Left ventricle myocardium inferior (tissue), 1 donor: ENCODE data around the gene EPHA3. TPM values are rescaled to one million over a fixed set of nuclear protein-coding genes. Genes with fewer than 3 reads are reported as not detected.

Experiments used
- DNase-seq: peaks from one replicate; pipeline ENCODE4 v3.0.0-alpha.2; 2020
- H3K27ac ChIP-seq: fragments of 200-600 bp; replicated peaks from 2 replicates; pipeline ENCODE4 v1.8.0; 2021
- H3K27me3 ChIP-seq: fragments of 200-600 bp; 2 replicates; pipeline ENCODE4 v1.8.0; 2021; ENCODE audit warnings: low read depth
- H3K36me3 ChIP-seq: fragments of 200-600 bp; 2 replicates; pipeline ENCODE4 v1.8.0; 2021
- H3K4me1 ChIP-seq: fragments of 200-600 bp; 2 replicates; pipeline ENCODE4 v1.8.0; 2021
- H3K4me3 ChIP-seq: fragments of 200-600 bp; 2 replicates; pipeline ENCODE4 v1.8.0; 2021; ENCODE audit warnings: mild to moderate bottlenecking, moderate library complexity
- H3K9me3 ChIP-seq: fragments of 200-600 bp; replicated peaks from 2 replicates; pipeline ENCODE4 v1.8.0; 2021
- intact Hi-C: fragments of 100-400 bp; cut with micrococcal nuclease; formaldehyde crosslinking; loops from one replicate; pipeline ENCODE4 v1.11.0; 2022
- total RNA-seq: library from RNA; stranded (reverse); fragmentation: NEBNext Ultra II Directional; extraction: Animal tissue kit (Norgen Biotek cat#: 25700); gene quantifications from one replicate; pipeline ENCODE4 v1.2.1, GENCODE V29; 2021
- TF ChIP-seq, protein P1 (sequence below): fragments of 200-600 bp; IDR thresholded peaks from 2 replicates; pipeline ENCODE4 v1.8.0; 2021; ENCODE audit warnings: antibody characterized with exemption, mild to moderate bottlenecking, borderline replicate concordance
- donor health status: DM: no; HTN: yes; CAD: no; lungs with severe emphysema.

EPHA3 gene
- total RNA-seq, 1 donor from 2014 or later, result 3.5 TPM

DNA sequence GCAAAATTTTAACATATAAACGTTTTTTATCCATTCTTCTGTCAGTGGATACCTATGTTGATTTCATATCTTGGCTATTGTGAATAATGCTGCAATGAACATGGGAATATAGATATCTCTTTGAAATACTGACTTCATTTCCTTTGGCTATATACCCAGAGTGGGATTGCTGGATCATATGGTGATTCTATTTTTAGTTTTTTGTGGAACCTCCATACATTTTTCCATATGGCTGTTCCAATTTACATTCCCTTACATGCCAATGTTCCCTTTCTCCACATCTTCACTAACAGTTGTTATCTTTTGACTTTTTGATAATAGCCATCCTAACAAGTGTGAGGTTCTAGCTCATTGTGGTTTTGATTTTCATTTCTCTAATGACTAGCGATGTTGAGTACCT, 344.6 kb downstream of the EPHA3 start:
- no peaks in the 10 kb centered on the region for H3K36me3 ChIP-seq
- no peak overlapping the region for H3K4me3 ChIP-seq
- no peaks in the 10 kb centered on the region for H3K27me3 ChIP-seq
- DNase-seq, result no peak
- intact Hi-C loops, result no loop called here
- H3K9me3 ChIP-seq, result peaks cover under 1% of the 10 kb centered on the region
- no peaks in the 10 kb centered on the region for H3K4me1 ChIP-seq
- TF ChIP-seq, protein P1, sequence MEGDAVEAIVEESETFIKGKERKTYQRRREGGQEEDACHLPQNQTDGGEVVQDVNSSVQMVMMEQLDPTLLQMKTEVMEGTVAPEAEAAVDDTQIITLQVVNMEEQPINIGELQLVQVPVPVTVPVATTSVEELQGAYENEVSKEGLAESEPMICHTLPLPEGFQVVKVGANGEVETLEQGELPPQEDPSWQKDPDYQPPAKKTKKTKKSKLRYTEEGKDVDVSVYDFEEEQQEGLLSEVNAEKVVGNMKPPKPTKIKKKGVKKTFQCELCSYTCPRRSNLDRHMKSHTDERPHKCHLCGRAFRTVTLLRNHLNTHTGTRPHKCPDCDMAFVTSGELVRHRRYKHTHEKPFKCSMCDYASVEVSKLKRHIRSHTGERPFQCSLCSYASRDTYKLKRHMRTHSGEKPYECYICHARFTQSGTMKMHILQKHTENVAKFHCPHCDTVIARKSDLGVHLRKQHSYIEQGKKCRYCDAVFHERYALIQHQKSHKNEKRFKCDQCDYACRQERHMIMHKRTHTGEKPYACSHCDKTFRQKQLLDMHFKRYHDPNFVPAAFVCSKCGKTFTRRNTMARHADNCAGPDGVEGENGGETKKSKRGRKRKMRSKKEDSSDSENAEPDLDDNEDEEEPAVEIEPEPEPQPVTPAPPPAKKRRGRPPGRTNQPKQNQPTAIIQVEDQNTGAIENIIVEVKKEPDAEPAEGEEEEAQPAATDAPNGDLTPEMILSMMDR, result no peak
- no peak overlapping the region for H3K27ac ChIP-seq

DNA sequence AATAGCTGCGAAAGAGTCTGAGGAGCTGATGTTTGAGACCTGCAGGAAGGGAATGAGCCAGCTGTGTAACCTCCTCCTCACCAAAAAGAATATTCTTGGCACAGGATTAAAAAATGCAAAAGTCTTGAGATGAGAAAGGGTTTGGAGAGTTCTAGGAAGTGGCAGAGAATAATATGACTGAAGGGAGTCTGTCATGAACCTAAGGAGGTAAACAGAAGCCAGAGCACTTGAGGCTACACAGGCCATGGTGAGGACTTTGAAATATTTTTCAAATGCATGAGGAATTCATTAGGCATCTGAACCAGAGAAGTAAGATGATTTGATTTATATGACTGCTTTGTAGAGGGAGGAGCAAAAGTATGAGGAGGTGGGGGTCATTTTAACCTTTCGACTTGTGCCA, 347.8 kb downstream of the EPHA3 start:
- TF ChIP-seq, protein P1, result no peak
- no peaks in the 10 kb centered on the region for H3K27me3 ChIP-seq
- no peak for DNase-seq
- intact Hi-C loops, result no loop called here
- peaks cover 18% of the 10 kb centered on the region for H3K9me3 ChIP-seq
- H3K27ac ChIP-seq, result no peak overlapping the region
- H3K36me3 ChIP-seq, result no peaks in the 10 kb centered on the region
- H3K4me3 ChIP-seq, result no peak overlapping the region
- H3K4me1 ChIP-seq, result no peaks in the 10 kb centered on the region

DNA sequence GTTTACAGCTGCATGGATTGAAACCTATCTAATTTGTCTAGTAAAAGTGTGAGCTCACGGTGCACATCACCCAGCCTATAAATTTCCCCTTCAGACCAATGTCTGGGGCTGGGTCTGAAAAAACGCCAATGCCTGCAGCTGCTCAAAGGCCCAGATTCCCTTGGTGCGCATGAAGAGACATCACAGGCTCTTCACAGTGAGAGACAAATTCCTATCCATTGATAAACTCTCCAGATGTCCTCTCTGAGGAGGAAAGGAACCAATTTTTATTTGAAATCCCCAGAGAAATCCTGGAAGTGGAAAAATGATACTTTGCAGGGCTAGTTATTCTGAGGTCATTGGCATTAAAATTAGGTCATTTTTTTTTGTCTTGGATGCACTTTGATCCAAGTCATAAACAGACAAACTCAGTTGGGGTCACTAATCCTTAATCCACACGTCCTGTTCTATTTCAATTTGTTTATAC, 360.5 kb downstream of the EPHA3 start:
- H3K9me3 ChIP-seq, result no peaks in the 10 kb centered on the region
- TF ChIP-seq, protein P1, result no peak
- H3K36me3 ChIP-seq, result no peaks in the 10 kb centered on the region
- no peaks in the 10 kb centered on the region for H3K4me1 ChIP-seq
- intact Hi-C loops, result no loop called here
- H3K27me3 ChIP-seq, result no peaks in the 10 kb centered on the region
- no peak overlapping the region for H3K4me3 ChIP-seq
- no peak overlapping the region for H3K27ac ChIP-seq
- no peak for DNase-seq

DNA sequence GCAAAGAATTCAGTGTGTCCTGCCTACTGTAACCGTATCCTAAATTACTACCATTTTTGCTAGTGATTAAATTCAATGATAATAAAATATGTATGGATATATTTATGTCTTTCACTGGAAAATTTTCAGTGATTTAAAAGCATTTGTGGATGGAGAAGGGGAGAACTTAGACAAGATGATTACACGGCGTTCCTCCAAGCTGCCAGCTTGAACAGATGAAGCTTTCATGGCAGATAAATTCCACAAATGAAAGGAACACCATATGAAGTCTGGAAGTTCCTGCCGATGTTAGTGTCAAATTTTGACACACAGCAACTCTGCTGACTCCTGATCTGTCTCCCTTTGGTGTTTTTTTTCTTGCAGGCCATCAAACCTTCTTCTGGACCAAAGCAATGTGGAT, 364.7 kb downstream of the EPHA3 start:
- Histone ChIP-seq H3K36me3 (no peaks in the 10 kb centered on the region), H3K4me3 (no peak overlapping the region), H3K4me1 (no peaks in the 10 kb centered on the region), H3K27ac (no peak overlapping the region), H3K27me3 (no peaks in the 10 kb centered on the region), H3K9me3 (no peaks in the 10 kb centered on the region)
- intact Hi-C loops, result no loop called here
- TF ChIP-seq, protein P1, result no peak
- DNase-seq, result no peak

DNA sequence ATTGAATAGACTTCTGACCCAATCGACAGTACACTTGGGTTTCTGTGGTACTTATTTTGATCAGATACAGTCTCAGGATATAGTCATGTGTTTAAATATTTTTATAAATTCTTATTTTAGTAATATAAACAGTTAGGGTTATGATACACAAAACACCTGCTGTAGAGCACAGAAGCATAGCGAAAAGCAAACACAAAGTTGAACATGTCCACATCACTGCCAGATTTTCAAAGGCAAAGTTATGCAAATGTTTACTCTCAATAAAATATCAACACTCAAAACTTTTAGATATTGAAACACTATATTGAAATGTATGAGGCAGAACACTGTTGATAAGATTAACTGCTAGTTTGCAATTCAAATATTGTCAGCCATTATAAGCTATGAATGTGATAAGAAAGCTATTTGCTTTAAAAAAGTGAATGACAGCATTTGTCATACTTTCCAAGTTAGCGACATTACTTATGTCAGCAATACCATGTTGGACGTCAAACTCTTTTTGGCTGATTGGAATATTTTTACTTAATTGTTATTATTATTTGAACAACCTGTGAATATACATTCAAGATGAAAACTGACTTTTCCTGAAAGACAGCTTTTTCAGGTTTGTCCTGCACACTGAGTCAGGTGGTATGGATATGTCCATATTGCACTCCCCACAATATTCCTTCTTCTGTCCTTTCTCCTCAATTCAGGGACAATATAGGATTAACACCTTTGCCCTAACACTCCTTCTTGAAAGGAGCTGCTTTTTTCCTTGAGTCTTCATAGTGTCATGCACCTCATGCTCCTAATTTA, 367.1 kb downstream of the EPHA3 start:
- H3K27me3 ChIP-seq, result no peaks in the 10 kb centered on the region
- no peaks in the 10 kb centered on the region for H3K4me1 ChIP-seq
- no peaks in the 10 kb centered on the region for H3K36me3 ChIP-seq
- H3K9me3 ChIP-seq, result no peaks in the 10 kb centered on the region
- H3K4me3 ChIP-seq, result no peak overlapping the region
- intact Hi-C loops, result no loop called here
- no peak overlapping the region for H3K27ac ChIP-seq
- TF ChIP-seq, protein P1, result no peak
- no peak for DNase-seq
